SK-N-MC (cell line): ENCODE data around the gene CLDN22.
"Not testable (repeated sequence)": the region's sequence is repeated elsewhere in the genome, so short reads cannot be mapped to it uniquely, and the experiment has no call there.

Source experiments
- EZH2 ChIP-seq: fragments of 200-600 bp; sonication (generic); IDR thresholded peaks from one replicate; pipeline ENCODE4 v1.6.1; 2017; ENCODE audit warnings: antibody characterized with exemption
- POLR2AphosphoS5 ChIP-seq: IDR thresholded peaks from 2 replicates; pipeline ENCODE4 v1.6.1; 2012; ENCODE audit warnings: mild to moderate bottlenecking, low read depth, low read length, borderline replicate concordance

DNA sequence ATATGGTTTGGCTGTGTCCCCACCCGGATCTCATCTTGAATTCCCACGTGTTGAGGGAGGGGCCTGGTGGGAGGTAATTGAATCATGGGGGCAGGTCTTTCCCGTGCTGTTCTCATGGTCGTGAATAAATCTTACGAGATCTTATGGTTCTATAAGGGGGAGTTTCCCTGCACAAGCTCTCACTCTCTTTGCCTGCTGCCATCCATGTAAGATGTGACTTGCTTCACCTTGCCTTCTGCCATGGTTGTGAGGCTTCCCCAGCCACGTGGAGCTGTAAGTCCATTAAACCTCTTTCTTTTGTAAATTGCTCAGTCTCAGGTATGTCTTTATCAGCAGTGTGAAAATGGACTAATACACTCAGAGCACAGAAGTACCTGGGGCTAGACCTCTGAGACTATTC, 6.3 kb upstream of the CLDN22 start:
- TF ChIP-seq POLR2AphosphoS5, EZH2: not testable (repeated sequence)
